PC-3 (cell line): Measurements from ENCODE around the gene KCTD15. TPM values are rescaled to one million over a fixed set of nuclear protein-coding genes. Genes with fewer than 3 reads are reported as not detected.

Source experiments
- ATAC-seq: fragments of 200-7000 bp; cut with Tn5 transposase; 2 replicates; pipeline ENCODE4 v1.9.1; 2020; ENCODE audit warnings: mild to moderate bottlenecking, moderate library complexity
- BruUV-seq: library from RNA; stranded (reverse); fragments of 400-500 nt; replicated peaks from 2 replicates; lab custom pipeline; 2021; lab: Mats Ljungman, UMichigan
- CTCF ChIA-PET: fragments of 300-600 bp; sonication (Branson Sonifier 250); formaldehyde crosslinking; loops from one replicate; lab custom pipeline; 2022; ENCODE audit warnings: antibody characterized with exemption; lab: Charles Lee
- POLR2A ChIA-PET: fragments of 300-600 bp; sonication (Branson Sonifier 250); formaldehyde crosslinking; loops from one replicate; lab custom pipeline; 2022; ENCODE audit warnings: antibody characterized with exemption; ENCODE audit not compliant: unreplicated experiment; lab: Charles Lee
- DNase-seq: peaks from one replicate; pipeline ENCODE4 v3.0.0-alpha.2; 2015
- H2AFZ ChIP-seq: fragments of 300-600 bp; sonication (generic); 2 replicates; pipeline ENCODE4 v1.6.0; 2016; ENCODE audit warnings: antibody characterized with exemption, low read length
- H3F3A ChIP-seq: fragments of 300-600 bp; sonication (generic); one replicate; pipeline ENCODE4 v1.6.0; 2017; ENCODE audit warnings: antibody characterized with exemption, low read length, control low read depth, mild to moderate bottlenecking; ENCODE audit not compliant: unreplicated experiment
- H3K27ac ChIP-seq: fragments of 300-600 bp; sonication (generic); 2 replicates; pipeline ENCODE4 v1.5.1; 2016; ENCODE audit warnings: mild to moderate bottlenecking, low read length
- H3K27me3 ChIP-seq: fragments of 300-600 bp; sonication (generic); 2 replicates; pipeline ENCODE4 v1.6.1; 2016; ENCODE audit warnings: low read length, mixed read lengths
- H3K36me3 ChIP-seq: fragments of 300-600 bp; sonication (generic); 2 replicates; pipeline ENCODE4 v1.6.1; 2016; ENCODE audit warnings: low read depth, mixed run types, low read length, mixed read lengths
- H3K4me1 ChIP-seq: fragments of 300-600 bp; sonication (generic); 2 replicates; pipeline ENCODE4 v1.5.1; 2016; ENCODE audit warnings: low read length; ENCODE audit not compliant: insufficient read depth
- H3K4me2 ChIP-seq: fragments of 300-600 bp; sonication (generic); 2 replicates; pipeline ENCODE4 v1.6.0; 2016; ENCODE audit warnings: low read length
- H3K4me3 ChIP-seq: fragments of 300-600 bp; sonication (generic); 2 replicates; pipeline ENCODE4 v1.5.1; 2016; ENCODE audit warnings: mild to moderate bottlenecking, low read length, mixed read lengths
- H3K79me2 ChIP-seq: fragments of 300-600 bp; sonication (generic); 2 replicates; pipeline ENCODE4 v1.6.1; 2017; ENCODE audit warnings: low read length, mixed read lengths
- H3K9ac ChIP-seq: fragments of 300-600 bp; sonication (generic); 2 replicates; pipeline ENCODE4 v1.6.0; 2016; ENCODE audit warnings: mild to moderate bottlenecking, low read length
- H3K9me2 ChIP-seq: fragments of 300-600 bp; sonication (generic); replicated peaks from 2 replicates; pipeline ENCODE4 v1.6.1; 2016; ENCODE audit warnings: mixed run types, low read length, mixed read lengths
- H3K9me3 ChIP-seq: fragments of 300-600 bp; sonication (generic); 2 replicates; pipeline ENCODE4 v1.6.1; 2016; ENCODE audit warnings: low read length, mixed read lengths
- H4K20me1 ChIP-seq: fragments of 300-600 bp; sonication (generic); 2 replicates; pipeline ENCODE4 v1.6.1; 2016; ENCODE audit warnings: low read length, mixed read lengths
- CTCF ChIP-seq: fragments of 300-600 bp; sonication (generic); conservative IDR thresholded peaks from 2 replicates; pipeline ENCODE4 v1.5.1; 2017; ENCODE audit warnings: antibody characterized with exemption, low read depth, mild to moderate bottlenecking, low read length
- EZH2 ChIP-seq: fragments of 300-600 bp; sonication (generic); IDR thresholded peaks from one replicate; pipeline ENCODE4 v1.6.1; 2017; ENCODE audit warnings: antibody characterized with exemption, mild to moderate bottlenecking, low read length; ENCODE audit not compliant: unreplicated experiment
- EZH2phosphoT487 ChIP-seq: fragments of 300-600 bp; sonication (generic); IDR thresholded peaks from 2 replicates; pipeline ENCODE4 v1.6.1; 2018; ENCODE audit warnings: mild to moderate bottlenecking, antibody characterized with exemption, low read length, borderline replicate concordance
- intact Hi-C: fragments of 100-400 bp; cut with micrococcal nuclease; formaldehyde crosslinking; loops from 2 replicates; pipeline ENCODE4 v1.9.0; 2023
- total RNA-seq: library from RNA; depleted of rRNA; stranded (reverse); fragments of >200 nt; gene quantifications from 2 replicates; pipeline ENCODE4 v1.2.3, GENCODE V29; 2014

The KCTD15 gene
- total RNA-seq, 1 experiment from 2014 or later: 58.2 TPM

- H3K9ac ChIP-seq: no peak overlapping the region
- H4K20me1 ChIP-seq: no peaks in the 10 kb centered on the region
- H3K79me2 ChIP-seq: no peaks in the 10 kb centered on the region
- peaks cover 17% of the 10 kb centered on the region for H3K4me1 ChIP-seq
- no peak overlapping the region for H3K4me3 ChIP-seq
- no peaks in the 10 kb centered on the region for H3F3A ChIP-seq
- H2AFZ ChIP-seq: no peak overlapping the region
- no peak for DNase-seq
- no peaks in the 10 kb centered on the region for H3K27me3 ChIP-seq
- no peaks in the 10 kb centered on the region for H3K9me3 ChIP-seq
- ChIA-PET CTCF (no interaction called here), POLR2A (no interaction called here)
- no peak overlapping the region for H3K27ac ChIP-seq
- no peak overlapping the region for H3K4me2 ChIP-seq
- ATAC-seq: no peak
- BruUV-seq: no TSS peak
- no peaks in the 10 kb centered on the region for H3K9me2 ChIP-seq
- intact Hi-C loops: no loop called here
- H3K36me3 ChIP-seq: no peaks in the 10 kb centered on the region
- TF ChIP-seq CTCF (no peak), EZH2phosphoT487 (no peak), EZH2 (no peak)
Measured at GRCh38 chr19:33780746-33781145, 15.9 kb upstream of the KCTD15 start.

- BruUV-seq: no TSS peak
- Histone ChIP-seq H3K4me3 (no peak overlapping the region), H3K4me1 (peaks cover 23% of the 10 kb centered on the region), H2AFZ (no peak overlapping the region), H4K20me1 (no peaks in the 10 kb centered on the region), H3K9me2 (no peaks in the 10 kb centered on the region), H3F3A (no peaks in the 10 kb centered on the region), H3K27me3 (no peaks in the 10 kb centered on the region), H3K4me2 (no peak overlapping the region), H3K27ac (no peak overlapping the region), H3K79me2 (no peaks in the 10 kb centered on the region), H3K9ac (no peak overlapping the region), H3K36me3 (no peaks in the 10 kb centered on the region), H3K9me3 (no peaks in the 10 kb centered on the region)
- ATAC-seq (no peak), DNase-seq (no peak)
- ChIA-PET CTCF (no interaction called here), POLR2A (no interaction called here)
- TF ChIP-seq EZH2 (no peak), EZH2phosphoT487 (no peak), CTCF (no peak)
- intact Hi-C loops: no loop called here
Measured at GRCh38 chr19:33781415-33781935, 15.2 kb upstream of the KCTD15 start.

- no TSS peak for BruUV-seq
- Histone ChIP-seq H3K9me3 (no peaks in the 10 kb centered on the region), H3K27ac (no peak overlapping the region), H3F3A (no peaks in the 10 kb centered on the region), H3K36me3 (no peaks in the 10 kb centered on the region), H3K9me2 (no peaks in the 10 kb centered on the region), H3K27me3 (no peaks in the 10 kb centered on the region), H3K4me3 (no peak overlapping the region), H3K4me1 (peaks cover 27% of the 10 kb centered on the region), H3K79me2 (no peaks in the 10 kb centered on the region), H4K20me1 (no peaks in the 10 kb centered on the region), H2AFZ (no peak overlapping the region), H3K4me2 (no peak overlapping the region), H3K9ac (no peak overlapping the region)
- intact Hi-C loops: no loop called here
- DNase-seq: peak; percentile 33
- TF ChIP-seq EZH2phosphoT487 (no peak), EZH2 (no peak), CTCF (no peak)
- CTCF ChIA-PET: no interaction called here
- ATAC-seq: peak; percentile 27; the same call in 1 of the 2 replicates
- POLR2A ChIA-PET: no interaction called here
Measured at GRCh38 chr19:33781996-33782395, 14.7 kb upstream of the KCTD15 start.
